ENCODE results near the gene OTOF. TPM values are rescaled to one million over a fixed set of nuclear protein-coding genes. Genes with fewer than 3 reads are reported as not detected.
A peak's percentile ranks its signal among the peaks of the same experiment; 100 is the strongest.

OTOF gene
- total and polyA plus RNA-seq, 2 of the 13 experiments (the other 11 are each of a cell fraction or from before 2014, with no cell fraction given), result 0.04 TPM; not detected in 1

GRCh38 chr2:26472821-26473655, 4.9 kb downstream of the OTOF start:
- CTCF ChIA-PET (ENCODE audit: low intra/inter-chr PET ratio, low total read pairs), result interaction anchor here (2.1 kb wide), 1 partner anchor 105 kb away, joined by 10 read pairs; no protein-coding TSS in a partner anchor
- Histone ChIP-seq H3K27ac (ENCODE audit: extremely low read length, insufficient read depth, low read length) (no peak overlapping the region), H3K4me3 (replicated peaks in 1 of 3; ENCODE audit: insufficient read depth in 1 of 3, low read depth in 2 of 3, low read length in 3 of 3) (no peak overlapping the region), H3K9me3 (ENCODE audit: low read length) (peaks cover 5% of the 10 kb centered on the region), H3K79me2 (ENCODE audit: insufficient read depth, low read length) (no peaks in the 10 kb centered on the region), H4K20me1 (ENCODE audit: insufficient read depth, low read length) (no peaks in the 10 kb centered on the region), H3K4me2 (ENCODE audit: low read depth, low read length) (no peak overlapping the region), H2AFZ (ENCODE audit: low read length) (no peak overlapping the region), H3K4me1 (ENCODE audit: insufficient read depth, low read length) (no peaks in the 10 kb centered on the region), H3K27me3 (ENCODE audit: control insufficient read depth in 1 of 2, insufficient read depth in 2 of 2, low read length in 2 of 2) (peaks cover 0 to 5% of the 10 kb centered on the region in 2 experiments; a peak in 3 of 5 replicates), H3K9ac (ENCODE audit: insufficient read depth, low read depth, low read length) (no peak overlapping the region), H3K36me3 (replicated peaks in 1 of 2; ENCODE audit: control insufficient read depth in 1 of 2, insufficient read depth in 2 of 2, low read length in 2 of 2) (no peaks in the 10 kb centered on the region)
- no peak for ATAC-seq
- intact Hi-C loops (cut with micrococcal nuclease; ENCODE audit: unreplicated experiment) (no loop called here), in situ Hi-C loops (cut with HindIII; ENCODE audit: extremely low pct_ligation_motif_present, low pct_unique_long_range_greater_than_20kb) (no loop called here)
- BruUV-seq (replicated peaks), result no TSS peak
- POLR2A ChIA-PET, result no interaction called here
- no peak for FAIRE-seq
- no peak for DNase-seq (ENCODE audit: low spot score)
- TF ChIP-seq HNRNPLL (IDR thresholded peaks at IDR 0.05; ENCODE audit: low read depth, low read length, poor library complexity, severe bottlenecking) (peak; percentile 17), POLR2AphosphoS2 (IDR thresholded peaks at IDR 0.05; ENCODE audit: low read depth, low read length) (no peak)
- WGBS (ENCODE audit: low lambda C conversion rate), result 44% methylated on average over 33 of the region's 34 CpGs

- peaks cover 0 to 8% of the 10 kb centered on the region in 2 experiments; a peak in 2 of 5 replicates for H3K27me3 ChIP-seq (ENCODE audit: control insufficient read depth in 1 of 2, insufficient read depth in 2 of 2, low read length in 2 of 2)
- H3K9ac ChIP-seq (ENCODE audit: insufficient read depth, low read depth, low read length), result no peak overlapping the region
- H3K4me3 ChIP-seq (replicated peaks in 1 of 3; ENCODE audit: insufficient read depth in 1 of 3, low read depth in 2 of 3, low read length in 3 of 3), result no peak overlapping the region
- in situ Hi-C loops (cut with HindIII; ENCODE audit: extremely low pct_ligation_motif_present, low pct_unique_long_range_greater_than_20kb), result no loop called here
- H3K4me2 ChIP-seq (ENCODE audit: low read depth, low read length), result no peak overlapping the region
- ATAC-seq (peak; percentile 48), FAIRE-seq (peak; percentile 46), DNase-seq (ENCODE audit: low spot score) (no peak)
- no peak overlapping the region for H2AFZ ChIP-seq (ENCODE audit: low read length)
- no peaks in the 10 kb centered on the region for H3K4me1 ChIP-seq (ENCODE audit: insufficient read depth, low read length)
- no peak overlapping the region for H3K27ac ChIP-seq (ENCODE audit: extremely low read length, insufficient read depth, low read length)
- H3K36me3 ChIP-seq (replicated peaks in 1 of 2; ENCODE audit: control insufficient read depth in 1 of 2, insufficient read depth in 2 of 2, low read length in 2 of 2), result no peaks in the 10 kb centered on the region
- ChIA-PET POLR2A (no interaction called here), CTCF (ENCODE audit: low intra/inter-chr PET ratio, low total read pairs) (interaction anchor here (2.1 kb wide), 1 partner anchor 106 kb away, joined by 10 read pairs; no protein-coding TSS in a partner anchor)
- peaks cover 5% of the 10 kb centered on the region for H3K9me3 ChIP-seq (ENCODE audit: low read length)
- no peaks in the 10 kb centered on the region for H3K79me2 ChIP-seq (ENCODE audit: insufficient read depth, low read length)
- WGBS (ENCODE audit: low lambda C conversion rate), result 62% methylated on average over 24 of the region's 25 CpGs
- no TSS peak for BruUV-seq (replicated peaks)
- intact Hi-C loops (cut with micrococcal nuclease; ENCODE audit: unreplicated experiment), result no loop called here
- no peaks in the 10 kb centered on the region for H4K20me1 ChIP-seq (ENCODE audit: insufficient read depth, low read length)
- TF ChIP-seq POLR2AphosphoS5 (IDR thresholded peaks at IDR 0.05; ENCODE audit: low read depth, low read length) (no peak), ZNF790 (CRISPR knock-in tag; IDR thresholded peaks at IDR 0.05; ENCODE audit: borderline replicate concordance) (no peak), ZMAT3 (CRISPR knock-in tag; conservative IDR thresholded peaks at IDR 0.05) (no peak), ZBTB33 (CRISPR knock-in tag; IDR thresholded peaks at IDR 0.05) (peak; percentile 21; the same call in 1 of the 2 replicates), ZNF749 (CRISPR knock-in tag; IDR thresholded peaks at IDR 0.05; ENCODE audit: borderline replicate concordance) (no peak), RELA (CRISPR knock-in tag; IDR thresholded peaks at IDR 0.05) (no peak), PATZ1 (CRISPR knock-in tag; IDR thresholded peaks at IDR 0.05) (0 out of 2 replicates have a peak, but pooled peaks have one; percentile 20), SP1 (IDR thresholded peaks at IDR 0.05) (no peak), SP1 (CRISPR knock-in tag; IDR thresholded peaks at IDR 0.05) (no peak), ZNF44 (CRISPR knock-in tag; IDR thresholded peaks at IDR 0.05) (no peak)
Observed at GRCh38 chr2:26471766-26472706, 5.9 kb downstream of the OTOF start.

All from HepG2 (cell line).